Right forelimb (tissue), 1 donor: ENCODE measurements around the gene ARL17B.
"Not testable (repeated sequence)": the region's sequence is repeated elsewhere in the genome, so short reads cannot be mapped to it uniquely, and the experiment has no call there.

Experiments used
- DNase-seq: peaks from one replicate; pipeline ENCODE4 v3.0.0-alpha.2; 2018

The ARL17B gene

DNA sequence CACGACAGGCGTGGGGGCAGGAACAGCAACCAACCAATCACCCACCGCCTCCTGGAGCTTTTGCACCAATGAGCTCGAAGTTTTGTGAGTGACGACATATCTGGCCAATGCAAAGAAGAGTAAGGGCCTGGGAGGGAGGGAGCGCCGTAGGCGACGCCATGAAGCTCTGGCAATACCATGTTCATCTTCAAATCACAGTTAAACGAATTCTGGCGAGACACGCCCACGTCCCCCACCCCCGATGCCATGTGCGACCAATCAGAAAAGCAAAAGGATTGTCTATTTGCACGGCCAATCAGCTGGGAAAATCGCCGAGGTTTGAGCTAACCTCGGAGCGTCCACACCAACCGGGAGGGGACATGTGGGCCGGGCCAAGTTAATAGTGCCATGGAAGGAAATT is at the start of gene ARL17B:
Gene ARL17B, minus strand, starts transcription at position 12 of the 400 bp plus-strand sequence. CDS start 3,369 bp downstream, outside the sequence.
- not testable (repeated sequence) for DNase-seq

DNA sequence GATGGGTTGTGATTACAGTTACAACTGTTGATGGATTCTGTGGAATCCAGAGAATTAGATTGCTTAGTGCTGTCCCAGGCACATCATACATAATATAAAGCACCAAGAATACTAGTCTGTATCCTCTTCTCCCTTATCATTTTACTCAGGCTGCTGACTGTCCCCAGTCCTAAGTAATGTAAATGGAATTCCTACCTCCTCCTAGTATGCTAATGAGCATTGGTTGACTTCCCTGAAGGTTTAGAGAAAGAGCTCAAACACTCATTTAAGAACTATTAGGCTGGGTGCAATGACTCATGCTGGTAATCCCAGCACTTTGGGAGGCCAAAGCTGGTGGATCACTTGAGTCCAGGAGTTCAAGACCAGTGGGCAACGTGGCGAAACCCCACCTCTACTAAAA is 48.3 kb upstream of the ARL17B start:
- not testable (repeated sequence) for DNase-seq

DNA sequence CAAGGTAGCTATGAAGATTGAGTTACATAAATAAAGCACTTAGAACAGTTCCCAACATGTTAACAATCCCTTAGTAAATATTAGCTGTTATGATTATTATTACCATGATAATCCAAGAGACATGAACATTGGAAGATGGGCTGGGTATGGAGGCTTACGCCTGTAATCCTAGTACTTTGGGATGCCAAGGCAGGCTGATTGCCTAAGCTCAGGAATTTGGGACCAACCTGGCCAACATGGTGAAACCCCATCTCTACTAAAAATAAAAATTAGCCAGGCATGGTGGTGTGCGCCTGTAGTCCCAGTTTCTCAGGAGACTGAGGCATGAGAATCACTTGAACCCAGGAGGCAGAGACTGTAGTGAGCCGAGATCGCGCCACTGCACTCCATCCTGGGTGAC is 45.6 kb upstream of the ARL17B start:
- not testable (repeated sequence) for DNase-seq

DNA sequence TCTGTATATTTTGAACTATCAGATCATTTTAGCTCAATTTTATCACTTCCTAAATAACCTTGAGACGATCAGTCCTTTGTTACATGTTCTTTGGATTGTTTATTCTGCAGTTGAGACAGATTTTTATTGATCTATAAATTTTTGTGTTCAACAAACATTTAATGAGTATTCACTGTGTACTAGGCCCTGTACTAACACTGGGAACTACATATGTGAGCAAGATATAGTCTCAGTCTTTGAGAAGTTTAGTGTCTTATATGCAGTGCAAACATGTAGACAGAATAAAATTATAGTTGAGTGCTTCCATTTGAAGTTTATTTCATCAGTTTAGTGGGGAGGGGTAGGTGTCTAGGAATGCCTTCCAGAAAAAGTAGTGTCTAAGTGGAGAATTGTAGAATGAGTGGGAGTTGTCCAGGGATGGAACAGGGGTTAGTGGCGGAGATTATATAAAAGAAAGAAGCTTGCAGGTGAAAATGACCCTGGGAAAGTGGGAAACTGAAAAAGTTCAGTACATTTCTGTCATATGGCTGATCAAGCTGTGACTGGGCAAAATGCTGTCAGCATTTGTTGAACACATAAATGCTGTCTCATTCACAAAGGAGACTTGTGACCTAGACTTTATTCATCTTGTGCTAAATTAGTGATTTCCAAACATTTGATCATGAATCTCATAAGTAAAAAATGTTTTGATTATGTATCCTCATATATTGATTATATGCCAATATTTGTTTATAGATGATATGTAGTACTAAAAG is 39.6 kb upstream of the ARL17B start:
- DNase-seq: not testable (repeated sequence)

DNA sequence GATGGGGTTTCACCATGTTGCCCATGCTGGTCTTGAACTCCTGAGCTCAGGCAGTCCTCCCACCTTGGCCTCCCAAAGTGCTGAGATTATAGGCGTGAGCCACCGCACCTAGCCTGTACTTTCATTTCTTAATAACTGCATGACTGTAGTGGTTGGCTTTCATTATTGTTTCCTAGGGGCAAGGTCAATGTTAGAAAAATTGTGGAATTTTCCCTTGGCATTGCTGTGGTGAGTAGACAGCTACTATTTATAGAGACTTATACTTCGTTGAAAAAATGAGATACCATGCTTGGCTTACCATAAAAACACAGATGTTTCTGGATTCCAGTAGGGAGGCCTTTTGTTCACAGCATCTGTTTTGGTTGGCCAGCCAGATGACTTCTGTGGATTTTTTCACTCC is 39.0 kb upstream of the ARL17B start:
- DNase-seq: not testable (repeated sequence)

DNA sequence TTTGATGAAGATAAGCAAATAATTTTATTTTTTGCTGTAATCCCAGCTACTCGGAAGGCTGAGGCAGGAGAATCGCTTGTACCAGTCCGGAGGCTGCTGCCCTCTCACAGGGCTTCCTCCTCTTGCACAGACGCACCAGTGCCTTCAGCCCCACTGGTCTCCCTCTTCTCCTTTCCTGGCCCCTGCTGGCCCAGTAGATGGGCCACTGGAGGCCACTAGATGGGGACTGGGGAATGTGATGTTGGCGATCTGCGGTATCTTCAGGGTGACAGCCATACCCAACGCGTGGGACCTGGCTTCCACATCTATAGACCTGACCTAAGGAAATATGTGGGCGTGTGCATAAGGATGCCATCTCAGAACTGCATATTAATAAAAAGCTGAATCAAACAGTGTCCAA is 38.4 kb upstream of the ARL17B start:
- DNase-seq: not testable (repeated sequence)

DNA sequence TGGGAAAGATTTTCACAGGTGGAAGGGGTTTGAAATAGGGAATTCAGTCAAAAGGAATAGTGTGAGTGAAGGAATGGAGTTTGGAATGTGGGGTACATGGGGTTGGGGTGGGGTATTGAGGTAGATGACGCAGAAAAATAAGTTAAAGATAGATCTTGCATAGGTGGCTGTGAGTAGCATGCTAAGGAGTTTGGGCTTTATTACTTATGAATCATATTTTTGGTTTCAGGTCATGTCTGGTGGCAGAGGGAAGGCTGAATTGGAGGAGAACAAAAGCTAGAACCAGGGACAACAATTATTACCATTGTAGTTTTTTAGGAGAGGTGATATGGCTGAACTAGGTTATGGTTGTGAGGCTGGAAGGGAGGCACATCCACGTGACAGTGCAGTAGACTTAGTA is 34.7 kb upstream of the ARL17B start:
- DNase-seq: not testable (repeated sequence)

DNA sequence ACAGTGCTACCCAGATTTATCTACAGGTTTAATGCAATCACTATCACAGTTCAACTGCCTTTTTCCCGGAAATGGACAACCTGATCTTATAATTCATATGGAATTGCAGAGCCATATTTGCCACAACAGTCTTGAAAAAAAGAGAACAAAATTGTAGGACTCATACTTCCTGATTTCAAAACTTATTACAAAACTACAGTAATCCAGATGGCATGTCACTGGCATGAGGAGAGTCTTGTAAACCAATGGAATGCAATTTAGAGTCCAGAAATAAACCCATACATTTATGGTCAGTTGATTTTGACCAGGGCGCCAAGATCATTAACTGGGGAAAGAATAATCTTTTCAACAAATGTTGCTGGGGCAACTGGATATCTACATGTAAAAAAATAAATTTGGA is 32.1 kb upstream of the ARL17B start:
- not testable (repeated sequence) for DNase-seq

DNA sequence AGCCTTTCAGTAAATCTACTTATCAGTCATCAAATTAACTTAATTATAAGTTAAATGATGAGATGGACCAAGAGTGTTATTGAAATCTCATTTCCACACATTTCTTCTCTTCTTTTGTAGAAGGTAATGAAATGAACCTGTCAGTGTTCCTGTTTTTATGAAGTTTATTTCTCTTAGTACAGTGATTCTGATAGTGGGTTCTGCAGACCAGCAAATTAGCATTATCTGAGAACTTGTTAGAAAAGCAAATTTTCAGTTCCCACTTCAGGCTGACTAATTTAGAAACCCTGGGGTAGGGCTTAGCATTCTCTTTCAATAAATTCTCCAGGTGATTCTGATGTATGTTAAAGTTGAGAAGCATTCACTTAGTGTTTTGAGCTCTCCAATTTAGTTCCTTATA is 23.9 kb upstream of the ARL17B start:
- not testable (repeated sequence) for DNase-seq

DNA sequence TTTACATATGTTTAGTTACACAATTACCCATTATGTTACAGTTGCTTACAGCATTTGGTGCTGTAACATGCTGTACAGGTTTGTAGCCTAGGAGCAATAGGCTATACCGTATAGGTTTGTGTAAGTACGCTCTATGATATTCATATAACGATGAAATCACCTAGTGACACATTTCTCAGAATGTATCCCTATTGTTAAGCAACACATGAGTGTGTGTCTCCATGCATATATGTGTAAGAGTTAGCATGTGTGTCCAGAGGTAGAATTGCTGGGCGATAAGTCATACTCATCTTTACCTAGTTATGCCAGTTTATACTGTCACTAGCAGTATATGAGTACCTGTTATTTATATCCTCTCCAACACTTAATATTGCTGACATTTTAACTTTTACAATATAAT is 21.6 kb upstream of the ARL17B start:
- not testable (repeated sequence) for DNase-seq

DNA sequence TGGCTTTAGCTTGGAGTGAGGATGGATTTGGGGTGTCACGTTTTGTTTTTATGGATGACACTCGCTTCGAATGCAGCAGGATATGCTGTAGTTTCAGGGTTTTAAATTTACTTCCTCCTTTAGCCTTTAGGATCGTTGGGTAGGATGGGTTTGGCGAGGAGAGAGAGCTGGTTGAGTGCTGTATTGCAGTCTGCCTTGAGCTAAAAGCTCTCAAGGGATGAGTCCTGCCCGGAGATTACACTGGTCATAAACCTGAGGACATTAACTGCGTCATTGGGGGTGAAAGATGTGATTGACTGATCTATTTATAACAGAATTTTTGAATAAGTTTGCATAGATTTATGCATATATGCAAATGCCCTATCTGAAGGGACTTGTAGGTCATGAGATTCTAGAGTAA is 11.9 kb upstream of the ARL17B start:
- not testable (repeated sequence) for DNase-seq

DNA sequence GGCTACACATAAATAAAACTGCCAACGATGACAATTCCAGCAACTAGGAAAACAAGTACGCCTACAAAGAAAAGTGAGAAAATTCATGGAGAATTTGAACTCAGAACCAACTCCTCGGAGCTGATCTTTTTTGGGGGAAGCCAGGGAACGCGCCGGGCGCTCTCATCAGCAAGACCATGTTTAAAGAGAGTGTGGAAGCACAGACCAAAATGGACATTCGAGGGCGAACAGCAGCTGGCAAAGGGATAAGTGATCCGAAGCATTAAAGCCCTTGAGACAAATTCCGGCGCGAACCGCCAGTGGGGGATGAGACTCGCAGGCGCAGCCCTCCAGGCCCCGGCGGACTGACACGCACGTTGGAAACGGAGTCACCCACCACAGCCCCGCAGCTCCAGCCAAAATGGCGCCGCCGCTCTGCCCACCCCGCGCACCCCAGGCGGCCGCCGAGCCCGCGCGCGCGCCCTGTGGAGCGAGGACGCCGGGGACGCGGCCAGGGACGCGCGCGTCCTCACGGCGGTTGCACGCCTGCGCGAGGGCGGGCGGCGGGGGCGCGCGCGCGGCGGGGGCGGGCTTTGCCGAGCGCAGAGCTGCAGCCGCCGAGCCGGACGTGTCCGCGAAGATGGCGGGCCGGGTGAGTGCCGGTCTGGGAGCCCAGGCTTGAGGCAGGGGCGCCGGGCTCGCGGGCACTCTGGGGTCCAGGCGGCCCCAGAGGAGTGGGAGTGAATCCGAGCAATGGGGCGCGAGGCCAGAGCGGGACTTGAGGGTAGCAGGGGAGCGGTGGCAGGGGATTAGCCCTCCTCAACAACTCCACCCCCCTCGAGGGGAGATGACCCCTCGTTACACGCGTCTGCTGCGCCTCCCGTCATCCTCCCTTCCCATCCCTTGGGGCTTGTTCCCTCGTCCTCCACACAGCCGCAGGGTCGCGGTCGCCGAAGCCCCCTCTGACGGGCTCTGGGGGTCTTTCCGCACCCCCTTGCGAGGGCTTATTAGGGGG is 11.0 kb upstream of the ARL17B start:
- not testable (repeated sequence) for DNase-seq

DNA sequence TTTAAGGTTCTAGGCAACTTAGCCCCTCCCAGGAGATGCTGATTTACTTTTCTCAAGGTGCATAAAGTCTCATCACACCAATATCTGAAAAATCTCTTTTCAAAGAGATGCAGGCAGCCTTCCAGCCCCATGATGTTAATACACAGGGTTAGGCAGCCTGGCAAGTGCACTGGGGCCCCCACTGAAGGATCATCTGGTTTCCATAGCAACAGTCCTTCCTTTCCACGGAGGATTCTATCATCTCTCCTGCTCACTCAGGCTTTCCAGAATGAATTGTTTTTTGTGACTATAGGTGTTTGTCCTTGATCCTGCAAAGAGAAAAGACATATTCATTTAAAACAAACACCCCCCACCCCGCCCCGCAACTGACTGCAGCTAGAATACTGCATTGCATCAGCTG is 6.0 kb upstream of the ARL17B start:
- DNase-seq: not testable (repeated sequence)

DNA sequence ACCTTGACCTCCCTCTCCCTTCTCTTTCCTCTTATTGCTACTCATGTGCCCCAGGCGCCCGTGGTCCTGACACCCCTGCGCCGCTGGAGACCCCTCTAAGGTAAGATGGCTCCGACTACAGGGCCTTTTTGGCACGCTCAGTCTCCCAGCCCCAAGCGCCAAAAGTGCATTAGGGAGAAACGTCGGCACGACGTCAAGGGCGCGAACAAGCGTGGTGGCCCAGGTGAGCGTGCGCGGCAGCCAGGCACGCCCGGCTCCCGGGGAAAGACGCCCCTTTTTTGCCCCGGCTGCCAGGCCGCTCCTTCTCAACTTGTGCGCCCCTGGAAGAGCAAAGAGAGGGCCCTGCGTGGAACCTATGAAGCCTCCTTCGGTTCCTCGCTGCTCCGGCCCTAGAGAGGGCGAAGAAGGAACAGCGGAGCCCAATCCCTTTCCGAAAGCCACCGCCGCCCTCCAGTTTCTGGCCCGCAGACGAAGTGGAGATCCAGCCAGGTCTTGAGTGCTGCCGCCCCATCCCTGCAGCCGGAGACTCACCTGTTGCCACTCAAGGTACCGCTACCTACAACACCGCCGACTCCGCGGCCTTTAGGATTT is 326 bp downstream of the ARL17B start:
- not testable (repeated sequence) for DNase-seq

DNA sequence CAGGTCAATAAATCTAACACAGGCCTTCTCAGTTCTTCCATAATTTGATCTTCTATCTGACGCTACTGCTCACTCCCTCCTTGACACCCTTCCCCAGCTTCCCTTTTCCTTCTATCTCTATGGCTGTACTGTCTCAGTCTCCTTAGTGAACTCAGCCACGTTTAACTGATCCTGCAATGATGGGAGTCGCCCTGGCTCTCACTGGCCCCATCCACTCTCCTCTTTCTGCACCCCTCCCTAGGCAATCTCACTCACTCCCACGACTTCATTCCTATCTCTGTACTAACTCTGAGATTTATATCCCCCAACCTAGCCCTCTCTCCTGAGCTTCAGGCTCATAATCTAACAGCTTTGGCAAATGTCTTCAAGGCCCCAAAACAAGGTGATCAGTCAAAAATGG is 7.7 kb downstream of the ARL17B start:
- DNase-seq: not testable (repeated sequence)

DNA sequence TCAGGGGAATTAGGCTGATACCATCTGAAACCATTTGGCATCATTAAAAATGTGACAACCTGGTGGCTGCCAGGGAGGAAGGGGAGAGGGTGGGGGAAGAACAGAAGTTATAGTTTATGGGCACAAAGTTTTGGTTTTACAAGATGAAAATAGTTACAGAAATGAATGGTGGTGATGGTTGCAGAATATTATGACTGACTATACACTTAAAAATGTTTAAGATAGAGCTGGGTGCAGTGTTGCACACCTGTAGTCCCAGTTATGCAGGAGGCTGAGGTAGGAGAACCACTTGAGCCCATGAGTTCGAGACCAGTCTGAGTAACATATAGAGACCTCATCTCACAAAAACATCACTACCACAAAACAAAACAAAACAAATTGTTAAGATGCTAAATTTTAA is 12.5 kb downstream of the ARL17B start:
- not testable (repeated sequence) for DNase-seq

DNA sequence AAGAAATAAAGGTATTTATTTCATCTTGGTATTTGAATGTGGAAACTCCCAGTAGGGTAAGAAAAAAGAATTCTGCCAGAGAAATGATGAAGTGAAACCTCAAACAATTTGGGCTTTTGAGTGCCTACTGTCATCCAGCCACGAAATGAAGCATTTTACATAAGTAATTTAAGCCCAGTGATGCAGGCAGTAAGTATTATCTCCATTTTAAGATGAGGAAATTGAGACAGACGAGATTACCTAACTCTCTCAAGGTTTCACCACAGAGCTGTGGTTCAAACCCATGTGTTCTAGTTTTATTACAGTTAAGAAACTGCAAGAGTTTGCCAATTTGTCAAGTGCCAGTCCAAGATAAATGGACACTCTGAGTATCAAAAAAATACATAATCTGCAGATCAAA is 13.2 kb downstream of the ARL17B start:
- DNase-seq: not testable (repeated sequence)

DNA sequence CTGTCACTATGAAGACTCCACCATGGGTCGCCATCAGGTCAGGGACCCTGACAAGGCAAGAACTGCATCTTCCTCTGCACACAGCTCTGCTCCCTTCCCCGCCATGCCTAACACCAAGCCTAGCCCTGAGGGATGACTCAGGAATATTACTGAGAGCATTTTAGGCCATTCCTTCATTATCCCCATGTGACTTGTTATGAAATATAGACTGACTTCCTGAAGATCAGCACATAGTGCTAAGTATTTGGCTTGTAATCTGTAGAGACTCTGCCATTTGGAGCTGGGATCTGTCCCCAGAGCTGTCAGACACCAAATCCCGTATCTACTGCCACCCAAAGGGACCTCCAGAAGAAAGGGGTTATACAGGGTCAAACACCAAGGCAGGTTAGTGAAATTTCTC is 19.4 kb downstream of the ARL17B start:
- DNase-seq: not testable (repeated sequence)

DNA sequence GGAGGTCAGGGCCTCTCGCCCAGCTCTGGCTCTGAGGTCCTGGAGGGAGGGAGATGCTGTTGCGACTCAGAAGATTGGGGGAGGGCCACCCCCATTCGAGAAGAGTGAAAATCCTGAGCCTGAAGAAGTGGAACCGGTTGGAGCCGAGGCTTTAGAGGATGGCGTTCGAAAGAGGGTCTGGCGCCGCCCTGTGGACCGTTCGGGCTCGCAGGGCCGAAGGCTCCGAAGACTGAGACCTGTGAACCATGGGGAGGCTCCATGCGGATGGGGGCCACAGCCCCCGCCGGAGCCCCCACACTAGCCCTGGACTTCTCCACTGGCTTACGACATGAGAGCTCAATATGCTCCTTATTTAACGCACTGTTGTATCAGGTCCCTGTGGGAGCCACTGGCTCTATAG is 20.3 kb downstream of the ARL17B start:
- not testable (repeated sequence) for DNase-seq

DNA sequence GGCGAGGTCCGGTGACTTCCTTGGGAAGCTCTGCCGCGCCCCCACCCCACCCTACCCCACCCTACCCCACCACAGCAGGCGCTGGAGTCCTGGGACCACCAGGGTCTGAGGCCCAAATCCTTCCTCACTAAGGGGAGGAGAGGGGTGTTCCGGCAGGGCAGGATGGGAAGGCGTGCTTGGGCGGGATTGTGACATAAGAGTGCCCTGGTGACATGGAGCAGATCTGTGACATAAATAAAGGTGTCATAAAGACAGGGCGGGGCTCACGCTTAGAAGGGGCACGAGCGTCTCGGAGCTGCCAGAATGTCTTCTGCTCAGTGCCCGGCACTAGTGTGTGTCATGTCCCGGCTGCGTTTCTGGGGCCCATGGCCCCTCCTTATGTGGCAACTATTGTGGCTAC is 66.7 kb downstream of the ARL17B start, which contains the start of gene LRRC37A:
Gene LRRC37A, plus strand, starts transcription at position 301 of the 400 bp plus-strand sequence. Its CDS starts 3 bp downstream, at position 304.
- DNase-seq: not testable (repeated sequence)

DNA sequence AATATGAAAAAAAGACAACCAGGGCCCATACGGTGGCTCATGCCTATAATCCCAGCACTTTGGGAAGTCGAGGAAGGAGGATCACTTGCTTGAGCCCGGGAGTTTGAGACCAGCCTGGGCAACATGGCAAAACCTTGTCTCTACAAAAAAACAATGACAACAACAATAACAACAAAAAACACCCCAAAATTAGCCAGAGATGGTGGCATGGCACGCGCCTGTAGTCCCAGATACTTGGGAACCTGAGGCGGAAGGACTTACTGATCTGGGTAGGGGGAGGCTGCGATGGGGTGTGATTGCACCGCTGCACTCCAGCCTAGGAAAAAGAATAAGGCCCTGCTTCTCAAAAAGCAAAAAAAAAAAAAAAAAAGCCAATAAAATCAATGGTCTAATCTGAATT is 69.9 kb downstream of the ARL17B start:
- DNase-seq: not testable (repeated sequence)

DNA sequence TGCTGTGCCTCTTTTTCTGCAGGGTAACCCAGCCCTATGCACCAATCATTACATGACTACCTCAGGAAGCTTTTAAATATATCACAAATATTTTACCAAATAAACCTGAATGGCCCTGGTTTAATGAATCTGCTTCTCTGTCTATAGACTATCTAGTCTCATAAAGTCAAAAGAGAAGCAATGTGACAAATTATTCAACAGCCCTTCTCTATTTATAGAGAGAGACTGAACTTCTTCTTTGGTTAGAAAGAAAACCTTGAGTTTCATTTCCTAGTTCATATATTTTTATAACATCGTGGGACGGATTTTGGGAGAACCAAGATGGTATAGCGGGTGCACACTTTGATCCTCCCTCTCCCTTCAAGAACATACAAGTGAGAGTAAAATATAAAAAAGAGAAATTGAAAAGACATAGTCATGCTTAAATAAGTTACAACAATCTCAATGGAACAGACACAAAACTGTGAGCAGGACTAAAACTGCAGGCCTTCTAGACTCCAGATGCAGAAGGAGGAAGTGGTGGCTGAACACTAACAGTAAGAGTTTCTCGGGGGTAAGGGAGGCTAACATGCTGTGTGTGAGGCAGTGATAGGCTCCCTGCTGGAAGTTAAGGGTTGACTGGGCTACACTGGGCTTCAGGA is 70.5 kb downstream of the ARL17B start:
- not testable (repeated sequence) for DNase-seq
